Kidney epithelial cell (primary cell): ENCODE measurements around the gene LCN15. TPM values are rescaled to one million over a fixed set of nuclear protein-coding genes. Genes with fewer than 3 reads are reported as not detected.

Experiments
- DNase-seq: peaks from one replicate; pipeline ENCODE4 v3.0.0-alpha.2; 2010; ENCODE audit warnings: low read depth
- H3K27me3 ChIP-seq: 2 replicates; pipeline ENCODE4 v1.6.0; 2011; ENCODE audit warnings: low read length; ENCODE audit not compliant: control insufficient read depth, insufficient read depth
- H3K36me3 ChIP-seq: 2 replicates; pipeline ENCODE4 v1.5.1; 2011; ENCODE audit warnings: low read length; ENCODE audit not compliant: control insufficient read depth, insufficient read depth
- H3K4me3 ChIP-seq: 2 replicates; pipeline ENCODE4 v1.5.1; 2011; ENCODE audit warnings: low read depth, mild to moderate bottlenecking, control low read depth, low read length
- CTCF ChIP-seq: IDR thresholded peaks from 2 replicates; pipeline ENCODE4 v1.5.1; 2011; ENCODE audit warnings: mild to moderate bottlenecking, moderate library complexity, low read length, control low read depth, inconsistent platforms; ENCODE audit not compliant: insufficient read depth, poor library complexity, severe bottlenecking
- total RNA-seq: library from RNA; depleted of rRNA; stranded (reverse); fragments of >200 nt; gene quantifications from 2 replicates; pipeline ENCODE4 v1.2.3, GENCODE V29; 2015

The LCN15 gene
- total RNA-seq, 1 donor from 2014 or later = not detected

GRCh38 chr9:136745389-136746154 lies 18.7 kb downstream of the LCN15 start:
- no peak for TF ChIP-seq CTCF
- H3K27me3 ChIP-seq = peaks cover 49% of the 10 kb centered on the region
- DNase-seq = no peak

GRCh38 chr9:136744773-136745172 lies 19.5 kb downstream of the LCN15 start:
- no peak for DNase-seq
- H3K27me3 ChIP-seq = peaks cover 57% of the 10 kb centered on the region
- no peaks in the 10 kb centered on the region for H3K36me3 ChIP-seq
- no peak for TF ChIP-seq CTCF
- H3K4me3 ChIP-seq = no peak overlapping the region

More at GRCh38 chr9:136745389-136746154, 18.7 kb downstream of the LCN15 start:
- Histone ChIP-seq H3K36me3 (no peaks in the 10 kb centered on the region), H3K4me3 (no peak overlapping the region)

- no peak for DNase-seq
- no peak for TF ChIP-seq CTCF
- Histone ChIP-seq H3K36me3 (no peaks in the 10 kb centered on the region), H3K4me3 (no peak overlapping the region), H3K27me3 (peaks cover 63% of the 10 kb centered on the region)
These were observed 20.6 kb downstream of the LCN15 start for GRCh38 chr9:136743639-136744211.

GRCh38 chr9:136742591-136743391 lies 21.5 kb downstream of the LCN15 start, which contains the start of gene LCN10:
TSS of gene LCN10 (minus strand) at chr9:136742940. CDS start at chr9:136742903, 37 bp downstream.
- Histone ChIP-seq H3K27me3 (peaks cover 65% of the 10 kb centered on the region), H3K4me3 (no peak within 1 kb of the TSS), H3K36me3 (no peaks in the 10 kb centered on the region)
- no peak for DNase-seq
- peak; percentile 59 for TF ChIP-seq CTCF

- Histone ChIP-seq H3K27me3 (peaks cover 65% of the 10 kb centered on the region), H3K4me3 (no peak overlapping the region), H3K36me3 (no peaks in the 10 kb centered on the region)
- no peak for TF ChIP-seq CTCF
- DNase-seq = no peak
These were observed 22.3 kb downstream of the LCN15 start for GRCh38 chr9:136741883-136742571.
